22Rv1 (cell line): ENCODE measurements around the gene SOX10.

Experiments used
- CTCF ChIP-seq: fragments of 450-650 bp; IDR thresholded peaks from 2 replicates; pipeline ENCODE4 v1.5.1; 2017; ENCODE audit warnings: mild to moderate bottlenecking
- ZFX ChIP-seq: fragments of 450-650 bp; IDR thresholded peaks from 2 replicates; pipeline ENCODE4 v1.6.1; 2017; ENCODE audit warnings: antibody characterized with exemption, borderline replicate concordance

GRCh38 chr22:37972527-37972926, 11.8 kb downstream of the SOX10 start:
- TF ChIP-seq CTCF, result no peak
- no peak for TF ChIP-seq ZFX
